Chondrocyte (in vitro differentiated cells): ENCODE data around the gene PRXL2A. TPM values are rescaled to one million over a fixed set of nuclear protein-coding genes. Genes with fewer than 3 reads are reported as not detected.
A peak's percentile ranks its signal among the peaks of the same experiment; 100 is the strongest.

Experiments used
- DNase-seq: peaks from one replicate; pipeline ENCODE4 v3.0.0; 2021; ENCODE audit warnings: mixed read lengths, low spot score
- H3K27ac Mint-ChIP-seq: one replicate; pipeline ENCODE4 v1.8.0; 2021; ENCODE audit warnings: mild to moderate bottlenecking, moderate library complexity, mixed read lengths; ENCODE audit not compliant: unreplicated experiment
- H3K27me3 Mint-ChIP-seq: 2 replicates; pipeline ENCODE4 v1.8.0; 2021; ENCODE audit warnings: low read depth, mixed read lengths
- H3K36me3 Mint-ChIP-seq: 2 replicates; pipeline ENCODE4 v1.8.0; 2021; ENCODE audit warnings: low read depth, mixed read lengths
- H3K4me1 Mint-ChIP-seq: 2 replicates; pipeline ENCODE4 v1.8.0; 2021; ENCODE audit warnings: low read depth, mild to moderate bottlenecking, mixed read lengths
- H3K4me3 Mint-ChIP-seq: one replicate; pipeline ENCODE4 v1.8.0; 2021; ENCODE audit warnings: mild to moderate bottlenecking, moderate library complexity, mixed read lengths; ENCODE audit not compliant: unreplicated experiment
- H3K9me3 Mint-ChIP-seq: 2 replicates; pipeline ENCODE4 v1.8.0; 2021; ENCODE audit warnings: low read depth, mixed read lengths
- CTCF ChIP-seq: fragments of 200-600 bp; sonication (generic); IDR thresholded peaks from 2 replicates; pipeline ENCODE4 v1.5.0; 2021; ENCODE audit warnings: antibody characterized with exemption, mild to moderate bottlenecking, moderate library complexity
- total RNA-seq: library from RNA; stranded (reverse); gene quantifications from 3 replicates; pipeline ENCODE4 v1.2.1, GENCODE V29; 2021

Gene PRXL2A
- total RNA-seq, 1 donor from 2014 or later, result 86.9 TPM

DNA sequence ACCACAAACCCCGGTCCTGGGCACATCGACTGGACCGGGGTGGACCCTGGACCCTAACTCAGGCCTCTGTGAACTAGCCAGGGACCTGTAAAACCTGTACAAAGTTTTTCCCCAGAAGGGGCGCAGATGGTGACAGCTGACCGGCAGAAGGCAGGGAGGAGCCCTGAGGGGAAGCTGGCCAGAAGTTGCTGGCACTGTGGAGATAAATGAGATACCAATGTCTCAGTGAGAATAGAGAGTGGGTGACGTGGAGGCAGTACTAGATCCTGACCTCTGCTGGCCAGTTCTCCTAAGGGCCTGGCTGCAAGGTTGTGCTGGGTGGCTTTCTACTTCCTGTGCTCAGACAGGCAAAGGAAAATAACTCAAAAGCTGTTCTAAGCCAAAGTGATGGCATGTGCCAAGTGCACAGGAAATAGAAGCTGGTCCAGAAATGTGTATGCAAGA lies 35.2 kb downstream of the PRXL2A start:
- DNase-seq, result no peak
- H3K36me3 Mint-ChIP-seq, result no peaks in the 10 kb centered on the region
- no peaks in the 10 kb centered on the region for H3K9me3 Mint-ChIP-seq
- no peak overlapping the region for H3K27ac Mint-ChIP-seq
- peak; percentile 59 for TF ChIP-seq CTCF
- H3K4me3 Mint-ChIP-seq, result no peak overlapping the region
- H3K4me1 Mint-ChIP-seq, result peaks cover 16% of the 10 kb centered on the region
- peaks cover 4% of the 10 kb centered on the region for H3K27me3 Mint-ChIP-seq

- H3K4me3 Mint-ChIP-seq, result no peak overlapping the region
- peaks cover 16% of the 10 kb centered on the region for H3K4me1 Mint-ChIP-seq
- peaks cover 4% of the 10 kb centered on the region for H3K27me3 Mint-ChIP-seq
- H3K27ac Mint-ChIP-seq, result peak overlapping the region; percentile 70
- no peak for DNase-seq
- no peaks in the 10 kb centered on the region for H3K36me3 Mint-ChIP-seq
- TF ChIP-seq CTCF, result no peak
- no peaks in the 10 kb centered on the region for H3K9me3 Mint-ChIP-seq
Measured at GRCh38 chr10:80444124-80444523, 35.8 kb downstream of the PRXL2A start.

DNA sequence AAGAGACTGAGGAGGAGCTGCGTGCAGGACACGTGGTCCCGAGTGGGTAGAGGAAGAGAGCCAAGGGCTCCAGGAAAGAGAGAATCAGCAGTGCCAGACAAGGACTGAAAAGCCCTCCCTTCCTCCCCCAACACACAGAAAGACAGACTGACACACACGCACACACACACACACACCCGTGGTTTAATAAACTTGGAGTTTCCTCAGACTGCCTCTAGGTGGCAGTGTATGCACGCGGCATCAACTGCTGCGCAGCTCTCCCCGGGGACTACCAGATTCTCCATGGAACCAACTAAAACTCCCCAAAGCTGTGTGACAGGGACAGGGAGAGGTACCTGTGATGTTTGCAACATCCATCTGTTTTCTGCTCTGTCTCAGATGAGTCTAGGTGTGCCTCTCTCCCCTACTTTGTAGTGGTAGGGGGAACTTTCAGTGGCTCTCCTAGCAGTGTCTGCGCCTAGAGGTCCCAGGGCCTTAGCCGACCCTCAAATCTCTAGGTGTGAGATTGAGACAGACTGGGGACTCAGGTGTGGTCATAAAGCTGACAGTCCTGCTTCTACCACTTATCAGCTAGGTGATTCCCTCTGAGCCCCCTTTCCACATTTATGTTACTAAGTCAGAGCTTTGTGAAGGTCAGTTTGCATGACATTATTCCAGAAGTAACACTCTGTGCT lies 36.4 kb downstream of the PRXL2A start:
- peak; percentile 80 for TF ChIP-seq CTCF
- no peak for DNase-seq
- peaks cover 4% of the 10 kb centered on the region for H3K27me3 Mint-ChIP-seq
- H3K9me3 Mint-ChIP-seq, result no peaks in the 10 kb centered on the region
- H3K4me1 Mint-ChIP-seq, result peaks cover 16% of the 10 kb centered on the region
- no peaks in the 10 kb centered on the region for H3K36me3 Mint-ChIP-seq
- peak overlapping the region; percentile 70 for H3K27ac Mint-ChIP-seq
- no peak overlapping the region for H3K4me3 Mint-ChIP-seq

- Mint-ChIP-seq H3K4me3 (no peak overlapping the region), H3K9me3 (no peaks in the 10 kb centered on the region), H3K36me3 (no peaks in the 10 kb centered on the region), H3K27ac (no peak overlapping the region), H3K27me3 (peaks cover 4% of the 10 kb centered on the region), H3K4me1 (peaks cover 16% of the 10 kb centered on the region)
- no peak for DNase-seq
- no peak for TF ChIP-seq CTCF
Measured at GRCh38 chr10:80447436-80448190, 39.3 kb downstream of the PRXL2A start.

GRCh38 chr10:80448209-80448942 lies 40.0 kb downstream of the PRXL2A start:
- no peak overlapping the region for H3K27ac Mint-ChIP-seq
- no peaks in the 10 kb centered on the region for H3K36me3 Mint-ChIP-seq
- H3K4me1 Mint-ChIP-seq, result peaks cover 19% of the 10 kb centered on the region
- H3K9me3 Mint-ChIP-seq, result no peaks in the 10 kb centered on the region
- TF ChIP-seq CTCF, result no peak
- peaks cover 4% of the 10 kb centered on the region for H3K27me3 Mint-ChIP-seq
- no peak overlapping the region for H3K4me3 Mint-ChIP-seq
- DNase-seq, result no peak
